IMR-90 (cell line): ENCODE data around the gene MPP2. TPM values are rescaled to one million over a fixed set of nuclear protein-coding genes. Genes with fewer than 3 reads are reported as not detected.

ENCODE experiments used
- ATAC-seq: fragments of 200-7000 bp; cut with Tn5 transposase; 2 replicates; pipeline ENCODE4 v1.9.1; 2020; ENCODE audit warnings: low read depth, mild to moderate bottlenecking, moderate library complexity
- BruUV-seq: library from RNA; stranded (reverse); fragments of 400-500 nt; replicated peaks from 2 replicates; lab custom pipeline; 2021; lab: Mats Ljungman, UMichigan
- CTCF ChIA-PET: fragments of 300-600 bp; formaldehyde crosslinking; extraction: SDS; loops from one replicate; lab custom pipeline; 2021; ENCODE audit warnings: antibody characterized with exemption; lab: Yijun Ruan, JAX
- POLR2A ChIA-PET: fragments of 300-600 bp; sonication (Branson Sonifier 250); formaldehyde crosslinking; loops from one replicate; lab custom pipeline; 2022; ENCODE audit warnings: antibody characterized with exemption; ENCODE audit not compliant: unreplicated experiment; lab: Charles Lee
- DNase-seq: peaks from one replicate; pipeline ENCODE4 v3.0.0; 2013
- H2AFZ ChIP-seq: replicated peaks from 2 replicates; pipeline ENCODE3; 2013; ENCODE audit warnings: low read length, mild to moderate bottlenecking; ENCODE audit not compliant: poor library complexity
- H2AK5ac ChIP-seq: 2 replicates; pipeline ENCODE4 v1.6.1; 2013; ENCODE audit warnings: low read depth, low read length, inconsistent platforms
- H2AK9ac ChIP-seq: replicated peaks from 2 replicates; pipeline ENCODE3; 2013; ENCODE audit warnings: mild to moderate bottlenecking, low read depth, low read length, moderate library complexity; ENCODE audit not compliant: poor library complexity
- H2BK120ac ChIP-seq: 2 replicates; pipeline ENCODE4 v1.6.1; 2013; ENCODE audit warnings: low read depth, low read length, inconsistent platforms
- H2BK15ac ChIP-seq: 3 replicates; pipeline ENCODE4 v1.6.1; 2013; ENCODE audit warnings: low read depth, low read length, inconsistent platforms
- H2BK20ac ChIP-seq: 2 replicates; pipeline ENCODE4 v1.6.1; 2013; ENCODE audit warnings: low read depth, mild to moderate bottlenecking, inconsistent platforms, low read length, moderate library complexity
- H2BK5ac ChIP-seq: 2 replicates; pipeline ENCODE4 v1.6.1; 2013; ENCODE audit warnings: mild to moderate bottlenecking, low read depth, low read length, inconsistent platforms; ENCODE audit not compliant: poor library complexity, severe bottlenecking
- H3K14ac ChIP-seq: replicated peaks from 2 replicates; pipeline ENCODE4 v1.6.1; 2013; ENCODE audit warnings: low read depth, low read length, inconsistent platforms
- H3K18ac ChIP-seq: 2 replicates; pipeline ENCODE4 v1.6.1; 2013; ENCODE audit warnings: low read depth, low read length, control low read depth
- H3K23ac ChIP-seq: 2 replicates; pipeline ENCODE4 v1.6.1; 2013; ENCODE audit warnings: low read depth, low read length, inconsistent platforms
- H3K27ac ChIP-seq: 2 replicates; pipeline ENCODE4 v1.5.1; 2013; ENCODE audit warnings: mild to moderate bottlenecking, control low read depth, low read length; ENCODE audit not compliant: insufficient read depth
- H3K27me3 ChIP-seq: 2 replicates; pipeline ENCODE4 v1.6.1; 2013; ENCODE audit warnings: low read length; ENCODE audit not compliant: control insufficient read depth, insufficient read depth
- H3K36me3 ChIP-seq: 2 replicates; pipeline ENCODE4 v1.6.1; 2013; ENCODE audit warnings: low read length, mixed read lengths; ENCODE audit not compliant: control insufficient read depth, insufficient read depth
- H3K4ac ChIP-seq: 2 replicates; pipeline ENCODE4 v1.6.1; 2013; ENCODE audit warnings: low read depth, low read length, inconsistent platforms
- H3K4me1 ChIP-seq: 2 replicates; pipeline ENCODE4 v1.6.1; 2013; ENCODE audit warnings: low read length, mixed read lengths; ENCODE audit not compliant: control insufficient read depth, insufficient read depth
- H3K4me2 ChIP-seq: 2 replicates; pipeline ENCODE4 v1.6.1; 2013; ENCODE audit warnings: low read depth, mild to moderate bottlenecking, control low read depth, low read length, moderate library complexity
- H3K4me3 ChIP-seq: 2 replicates; pipeline ENCODE4 v1.5.1; 2013; ENCODE audit warnings: low read depth, mild to moderate bottlenecking, control low read depth, low read length, moderate library complexity; ENCODE audit not compliant: insufficient read depth
- H3K56ac ChIP-seq: 2 replicates; pipeline ENCODE4 v1.6.1; 2013; ENCODE audit warnings: low read length, inconsistent platforms; ENCODE audit not compliant: insufficient read depth; ENCODE audit errors: extremely low read depth
- H3K79me1 ChIP-seq, 2 experiments: 2 replicates each; pipeline ENCODE4 v1.6.1; 2013; ENCODE audit warnings: low read length in 2 of 2, inconsistent platforms in 1 of 2, low read depth in 1 of 2
- H3K9ac ChIP-seq: 2 replicates; pipeline ENCODE4 v1.6.1; 2013; ENCODE audit warnings: low read depth, low read length, control low read depth
- H3K9me1 ChIP-seq: 2 replicates; pipeline ENCODE4 v1.6.1; 2013; ENCODE audit warnings: low read length, inconsistent platforms; ENCODE audit not compliant: insufficient read depth
- H3K9me3 ChIP-seq: 2 replicates; pipeline ENCODE4 v1.6.1; 2013; ENCODE audit warnings: low read length; ENCODE audit not compliant: control insufficient read depth, insufficient read depth
- H4K20me1 ChIP-seq: 2 replicates; pipeline ENCODE4 v1.6.1; 2013; ENCODE audit warnings: low read length, inconsistent platforms; ENCODE audit not compliant: insufficient read depth
- H4K5ac ChIP-seq: 2 replicates; pipeline ENCODE4 v1.6.1; 2013; ENCODE audit warnings: mild to moderate bottlenecking, low read depth, low read length, control low read depth
- H4K8ac ChIP-seq, 2 experiments: 2 replicates each; pipeline ENCODE4 v1.6.1; 2013; ENCODE audit warnings: low read depth in 2 of 2, low read length in 2 of 2, control low read depth in 1 of 2, inconsistent platforms in 1 of 2
- H4K91ac ChIP-seq: 2 replicates; pipeline ENCODE4 v1.6.1; 2013; ENCODE audit warnings: low read depth, low read length, inconsistent platforms; ENCODE audit not compliant: insufficient read depth
- BHLHE40 ChIP-seq: fragments of 150-350 bp; IDR thresholded peaks from 2 replicates; pipeline ENCODE4 v1.6.1; 2016; ENCODE audit warnings: mild to moderate bottlenecking, low read depth, low read length
- CEBPB ChIP-seq: IDR thresholded peaks from 2 replicates; pipeline ENCODE4 v1.6.1; 2012; ENCODE audit warnings: low read depth, low read length, improper control_type of control experiment
- CHD1 ChIP-seq: IDR thresholded peaks from 2 replicates; pipeline ENCODE4 v1.6.1; 2012; ENCODE audit warnings: low read depth, low read length, improper control_type of control experiment
- ELK1 ChIP-seq: fragments of 150-350 bp; IDR thresholded peaks from 2 replicates; pipeline ENCODE4 v1.6.1; 2016; ENCODE audit warnings: low read depth, mild to moderate bottlenecking, low read length, moderate library complexity, borderline replicate concordance
- FOS ChIP-seq: fragments of 150-350 bp; IDR thresholded peaks from 2 replicates; pipeline ENCODE4 v1.6.1; 2016; ENCODE audit warnings: low read depth, low read length
- MAFK ChIP-seq: IDR thresholded peaks from 2 replicates; pipeline ENCODE4 v1.6.1; 2012; ENCODE audit warnings: low read depth, low read length, improper control_type of control experiment
- MAZ ChIP-seq: IDR thresholded peaks from 2 replicates; pipeline ENCODE4 v1.6.1; 2012; ENCODE audit warnings: low read depth, mild to moderate bottlenecking, low read length, improper control_type of control experiment, moderate library complexity, borderline replicate concordance
- MXI1 ChIP-seq: IDR thresholded peaks from 2 replicates; pipeline ENCODE4 v1.6.1; 2012; ENCODE audit warnings: low read depth, mild to moderate bottlenecking, low read length, moderate library complexity, borderline replicate concordance
- NFE2L2 ChIP-seq: fragments of 150-350 bp; IDR thresholded peaks from 2 replicates; pipeline ENCODE4 v1.6.1; 2016; ENCODE audit warnings: low read depth, mild to moderate bottlenecking, low read length
- POLR2A ChIP-seq: IDR thresholded peaks from 2 replicates; pipeline ENCODE4 v1.6.1; 2012; ENCODE audit warnings: mild to moderate bottlenecking, low read depth, low read length
- RAD21 ChIP-seq: IDR thresholded peaks from 2 replicates; pipeline ENCODE4 v1.6.1; 2012; ENCODE audit warnings: low read length, improper control_type of control experiment
- RCOR1 ChIP-seq: IDR thresholded peaks from 2 replicates; pipeline ENCODE4 v1.6.1; 2012; ENCODE audit warnings: mild to moderate bottlenecking, low read length, improper control_type of control experiment; ENCODE audit not compliant: insufficient replicate concordance
- RFX5 ChIP-seq: IDR thresholded peaks from 2 replicates; pipeline ENCODE4 v1.8.0; 2012; ENCODE audit warnings: low read depth, mild to moderate bottlenecking, low read length, moderate library complexity
- SMC3 ChIP-seq: fragments of 150-350 bp; IDR thresholded peaks from 2 replicates; pipeline ENCODE4 v1.6.1; 2016; ENCODE audit warnings: low read depth, mild to moderate bottlenecking, antibody characterized with exemption, low read length, moderate library complexity
- WGBS, 2 experiments: methylation state at CpG; one replicate each; pipeline versions ENCODE4 v1.1.5 to v1.1.7; 2013; ENCODE audit warnings: missing lambda C conversion rate in 2 of 2; ENCODE audit not compliant: insufficient read length in 1 of 2; ENCODE audit errors: extremely low coverage in 2 of 2; 5-methylcytosine and 5-hydroxymethylcytosine counted together
- dilution Hi-C: fragments of 300-500 bp; cut with HindIII; formaldehyde crosslinking; loops from one replicate; pipeline ENCODE4 v1.14.3; 2018; ENCODE audit warnings: low sequenced_read_pairs; ENCODE audit not compliant: unreplicated experiment
- in situ Hi-C: fragments of 300-500 bp; cut with MboI; formaldehyde crosslinking; loops from 3 replicates; pipeline ENCODE4 v1.14.3; 2019; ENCODE audit warnings: low sequenced_read_pairs, inconsistent platforms, mixed read lengths
- intact Hi-C: fragments of 100-400 bp; cut with micrococcal nuclease; formaldehyde crosslinking; loops from 2 replicates; pipeline ENCODE4 v1.10.0; 2022
- polyA plus RNA-seq, 3 experiments: library from polyadenylated mRNA; depleted of rRNA; stranded (reverse); fragments of >200 nt; gene quantifications; 2 replicates each; pipeline ENCODE4 v1.2.3, GENCODE V29; 2012; ENCODE audit warnings: low replicate concordance in 1 of 3
- total RNA-seq: library from RNA; depleted of rRNA; stranded (reverse); fragments of >200 nt; gene quantifications from 2 replicates; pipeline ENCODE4 v1.2.3, GENCODE V29; 2012
- TF ChIP-seq, protein P1 (sequence below): conservative IDR thresholded peaks from 2 replicates; pipeline ENCODE4 v1.5.1; 2012; ENCODE audit warnings: mild to moderate bottlenecking, low read depth, low read length, improper control_type of control experiment
- TF ChIP-seq, protein P2 (sequence below): fragments of 150-350 bp; IDR thresholded peaks from 2 replicates; pipeline ENCODE4 v1.6.1; 2017; ENCODE audit warnings: mild to moderate bottlenecking, antibody characterized with exemption, low read length, low read depth

The MPP2 gene
- total and polyA plus RNA-seq, 2 of the 4 experiments (the other 2 are of a cell fraction) = 3.2 to 3.8 TPM

DNA sequence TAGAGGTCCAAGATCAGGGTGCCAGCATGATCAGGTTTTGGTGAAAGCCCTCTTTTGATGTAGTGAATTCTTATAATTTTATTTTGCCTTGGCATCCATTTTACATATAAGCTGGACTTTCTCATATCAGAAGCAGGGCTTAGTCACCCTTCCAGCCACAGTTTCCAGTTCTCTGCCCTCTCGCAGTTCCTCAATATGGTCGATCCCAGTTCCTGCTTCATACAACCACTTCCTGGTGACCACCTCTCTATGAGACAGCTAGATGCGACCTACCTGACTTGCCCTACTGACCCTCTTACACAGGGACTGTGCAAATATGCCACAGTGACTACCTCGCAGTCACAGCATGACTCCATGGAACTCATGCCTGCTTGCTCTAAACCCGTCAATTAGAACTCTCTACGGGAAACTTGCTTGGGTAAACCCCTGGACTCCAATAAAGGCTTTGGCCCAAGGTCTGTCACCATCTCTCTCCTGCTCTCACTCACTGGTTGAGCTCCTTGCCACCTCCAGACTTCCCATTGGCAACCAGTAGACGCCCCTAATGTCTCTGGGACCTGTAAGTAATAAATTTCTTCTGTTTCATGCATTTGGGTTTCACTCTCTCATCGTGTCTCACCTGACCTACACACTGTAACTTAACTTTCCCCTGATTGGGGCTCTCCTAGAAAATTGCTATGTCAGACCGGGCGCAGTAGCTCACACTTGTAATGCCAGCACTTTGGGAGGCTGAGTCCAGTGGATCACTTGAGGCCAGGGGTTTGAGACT, 38.9 kb downstream of the MPP2 start:
- BruUV-seq = no TSS peak
- dilution Hi-C loops (no loop called here), in situ Hi-C loops (no loop called here), intact Hi-C loops (no loop called here)
- H3K27me3 ChIP-seq = peaks cover 59% of the 10 kb centered on the region
- no peak overlapping the region for H3K56ac ChIP-seq
- TF ChIP-seq, protein P1, sequence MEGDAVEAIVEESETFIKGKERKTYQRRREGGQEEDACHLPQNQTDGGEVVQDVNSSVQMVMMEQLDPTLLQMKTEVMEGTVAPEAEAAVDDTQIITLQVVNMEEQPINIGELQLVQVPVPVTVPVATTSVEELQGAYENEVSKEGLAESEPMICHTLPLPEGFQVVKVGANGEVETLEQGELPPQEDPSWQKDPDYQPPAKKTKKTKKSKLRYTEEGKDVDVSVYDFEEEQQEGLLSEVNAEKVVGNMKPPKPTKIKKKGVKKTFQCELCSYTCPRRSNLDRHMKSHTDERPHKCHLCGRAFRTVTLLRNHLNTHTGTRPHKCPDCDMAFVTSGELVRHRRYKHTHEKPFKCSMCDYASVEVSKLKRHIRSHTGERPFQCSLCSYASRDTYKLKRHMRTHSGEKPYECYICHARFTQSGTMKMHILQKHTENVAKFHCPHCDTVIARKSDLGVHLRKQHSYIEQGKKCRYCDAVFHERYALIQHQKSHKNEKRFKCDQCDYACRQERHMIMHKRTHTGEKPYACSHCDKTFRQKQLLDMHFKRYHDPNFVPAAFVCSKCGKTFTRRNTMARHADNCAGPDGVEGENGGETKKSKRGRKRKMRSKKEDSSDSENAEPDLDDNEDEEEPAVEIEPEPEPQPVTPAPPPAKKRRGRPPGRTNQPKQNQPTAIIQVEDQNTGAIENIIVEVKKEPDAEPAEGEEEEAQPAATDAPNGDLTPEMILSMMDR = no peak
- TF ChIP-seq RFX5 = no peak
- no peak for TF ChIP-seq SMC3
- TF ChIP-seq MAZ = no peak
- TF ChIP-seq CHD1 = no peak
- TF ChIP-seq RCOR1 = no peak
- TF ChIP-seq MAFK = no peak
- TF ChIP-seq POLR2A = no peak
- TF ChIP-seq RAD21 = no peak
- no peak for TF ChIP-seq ELK1
- TF ChIP-seq MXI1 = no peak
- TF ChIP-seq NFE2L2 = no peak
- no peak for TF ChIP-seq CEBPB
- TF ChIP-seq, protein P2, sequence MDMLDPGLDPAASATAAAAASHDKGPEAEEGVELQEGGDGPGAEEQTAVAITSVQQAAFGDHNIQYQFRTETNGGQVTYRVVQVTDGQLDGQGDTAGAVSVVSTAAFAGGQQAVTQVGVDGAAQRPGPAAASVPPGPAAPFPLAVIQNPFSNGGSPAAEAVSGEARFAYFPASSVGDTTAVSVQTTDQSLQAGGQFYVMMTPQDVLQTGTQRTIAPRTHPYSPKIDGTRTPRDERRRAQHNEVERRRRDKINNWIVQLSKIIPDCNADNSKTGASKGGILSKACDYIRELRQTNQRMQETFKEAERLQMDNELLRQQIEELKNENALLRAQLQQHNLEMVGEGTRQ = no peak
- TF ChIP-seq FOS = no peak
- no peak for TF ChIP-seq BHLHE40
- H4K91ac ChIP-seq = no peak overlapping the region
- CTCF ChIA-PET = no interaction called here
- no peaks in the 10 kb centered on the region for H3K4me1 ChIP-seq
- H3K27ac ChIP-seq = no peak overlapping the region
- no peak overlapping the region for H2AK9ac ChIP-seq
- H2BK15ac ChIP-seq = no peak overlapping the region
- no peak overlapping the region for H3K9ac ChIP-seq
- DNase-seq (no peak), ATAC-seq (no peak)
- no peak overlapping the region for H2AK5ac ChIP-seq
- H3K9me1 ChIP-seq = no peaks in the 10 kb centered on the region
- H3K18ac ChIP-seq = no peak overlapping the region
- no peak overlapping the region for H3K23ac ChIP-seq
- H2BK20ac ChIP-seq = no peak overlapping the region
- no peaks in the 10 kb centered on the region for H4K20me1 ChIP-seq
- POLR2A ChIA-PET = no interaction called here
- H3K4ac ChIP-seq = no peak overlapping the region
- no peak overlapping the region for H3K14ac ChIP-seq
- no peaks in the 10 kb centered on the region for H3K79me1 ChIP-seq
- H2BK5ac ChIP-seq = no peak overlapping the region
- no peak overlapping the region for H3K4me2 ChIP-seq
- no peak overlapping the region for H2AFZ ChIP-seq
- no peak overlapping the region for H3K4me3 ChIP-seq
- 75% methylated on average over 6 of the region's 10 CpGs; no CpG with 5 or more reads in 1 of the 2 experiments for WGBS, 2 experiments
- no peaks in the 10 kb centered on the region for H3K36me3 ChIP-seq
- no peak overlapping the region for H2BK120ac ChIP-seq
- no peak overlapping the region for H4K8ac ChIP-seq
- peaks cover 4% of the 10 kb centered on the region for H3K9me3 ChIP-seq
- no peak overlapping the region for H4K5ac ChIP-seq
